HG02678 (cell line): ENCODE results near the gene NUTF2.
"Not testable (repeated sequence)": the region's sequence is repeated elsewhere in the genome, so short reads cannot be mapped to it uniquely, and the experiment has no call there.

ENCODE experiments used
- ATAC-seq: cut with Tn5 transposase; IDR thresholded peaks from one replicate; pipeline ENCODE4 v1.9.1; 2021; ENCODE audit warnings: mild to moderate bottlenecking, moderate library complexity; ENCODE audit not compliant: unreplicated experiment

The NUTF2 gene

DNA sequence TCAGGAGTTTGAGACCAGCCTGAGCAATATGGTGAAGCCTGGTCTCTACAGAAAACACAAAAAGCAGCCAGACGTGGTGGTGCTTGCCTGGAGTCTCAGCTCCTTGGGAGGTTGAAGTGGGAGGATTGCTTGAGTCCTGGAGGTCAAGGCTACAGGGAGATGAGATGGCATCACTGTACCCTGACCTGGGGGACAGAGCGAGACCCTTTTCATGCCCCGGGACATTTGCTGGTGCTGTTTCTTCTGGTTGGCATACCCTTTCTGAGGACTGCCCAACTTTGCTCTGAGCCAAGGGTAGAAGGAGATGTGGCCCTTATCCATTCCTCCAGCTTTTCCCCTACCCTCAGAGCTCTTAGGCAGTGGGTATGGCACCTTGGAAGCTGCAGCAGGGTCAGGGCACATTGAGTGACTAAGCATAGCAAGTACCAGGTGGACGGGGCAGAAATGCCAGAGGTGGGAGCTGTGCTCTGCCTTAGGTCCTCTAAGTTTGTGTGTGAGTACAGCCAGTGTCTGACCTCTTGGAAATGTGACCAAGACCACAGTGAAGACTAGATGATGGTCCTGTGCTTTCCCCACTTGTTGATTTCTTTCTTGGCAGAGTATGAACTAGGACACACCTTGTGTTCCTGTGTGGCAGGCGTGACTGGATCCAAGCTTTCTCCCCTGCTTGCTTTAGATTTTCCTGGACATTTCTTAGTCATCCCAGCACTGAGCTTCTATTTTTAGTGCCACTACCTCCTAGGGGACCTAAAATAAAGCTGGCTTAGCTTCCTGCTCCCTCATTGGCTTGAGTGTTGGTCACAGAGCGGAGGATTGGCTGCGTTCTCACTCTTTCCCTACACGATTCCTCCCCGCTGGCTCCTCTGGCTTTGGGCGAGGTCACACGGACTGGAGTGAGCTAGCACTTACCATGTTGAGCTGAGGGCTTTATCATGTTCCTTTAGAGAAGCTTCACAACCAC lies 16.2 kb downstream of the NUTF2 start:
- no peak for ATAC-seq

DNA sequence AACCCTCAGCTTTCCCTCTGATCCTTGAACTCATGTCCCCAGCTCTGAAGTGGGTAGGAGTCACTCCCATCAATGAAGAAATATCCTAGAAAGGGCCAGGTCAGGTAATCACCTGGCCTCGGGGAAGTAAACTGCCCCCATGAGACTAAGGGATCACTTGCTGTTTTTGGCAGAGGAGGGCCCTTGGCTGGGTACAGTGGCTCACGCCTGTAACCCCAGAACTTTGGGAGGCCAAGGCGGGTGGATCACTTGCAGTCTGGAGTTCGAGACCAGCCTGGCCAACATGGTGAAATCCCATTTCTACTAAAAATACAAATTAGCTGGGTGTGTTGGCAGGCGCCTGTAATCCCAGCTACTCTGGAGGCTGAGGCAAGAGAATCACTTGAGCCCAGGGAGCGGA lies 17.3 kb downstream of the NUTF2 start:
- not testable (repeated sequence) for ATAC-seq

DNA sequence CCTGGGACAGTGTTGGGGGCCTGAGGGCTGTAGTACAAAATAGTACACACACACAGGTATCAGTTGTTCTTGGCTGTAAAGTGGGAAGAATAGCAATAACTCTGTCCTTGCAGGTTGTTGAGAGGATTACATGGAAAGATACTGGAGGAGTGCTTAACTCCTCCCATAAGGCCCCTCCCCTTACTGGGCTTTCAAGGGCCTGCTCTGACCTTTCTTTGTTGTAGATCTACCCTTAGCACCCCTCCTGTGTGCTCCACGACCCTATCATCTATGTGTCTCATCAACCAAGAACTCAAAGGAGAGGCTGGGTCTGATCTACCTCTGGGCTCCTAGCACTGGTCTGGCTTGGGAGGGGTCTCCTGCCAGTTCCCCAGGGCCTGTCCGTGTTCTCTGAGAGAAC lies 17.9 kb downstream of the NUTF2 start:
- no peak for ATAC-seq

DNA sequence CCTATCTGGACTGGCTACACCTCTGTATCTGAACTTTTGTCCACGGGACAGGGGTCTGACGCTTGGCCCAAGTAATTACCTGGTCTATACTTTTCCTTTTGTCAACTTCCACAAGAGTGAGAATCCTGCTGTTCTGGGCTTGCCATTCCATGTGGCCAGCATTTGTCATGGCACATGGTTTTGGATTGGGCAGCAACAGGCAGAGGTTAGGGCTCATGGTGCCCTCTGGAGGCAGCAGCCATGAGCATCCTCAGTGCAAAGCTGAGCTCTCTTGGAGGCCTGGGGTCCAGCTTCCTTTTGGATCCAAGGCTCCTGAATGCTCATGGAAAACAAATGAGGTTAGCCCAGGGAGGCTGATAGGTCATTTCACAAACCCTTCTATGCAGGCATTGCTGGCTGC lies 18.6 kb downstream of the NUTF2 start:
- no peak for ATAC-seq

DNA sequence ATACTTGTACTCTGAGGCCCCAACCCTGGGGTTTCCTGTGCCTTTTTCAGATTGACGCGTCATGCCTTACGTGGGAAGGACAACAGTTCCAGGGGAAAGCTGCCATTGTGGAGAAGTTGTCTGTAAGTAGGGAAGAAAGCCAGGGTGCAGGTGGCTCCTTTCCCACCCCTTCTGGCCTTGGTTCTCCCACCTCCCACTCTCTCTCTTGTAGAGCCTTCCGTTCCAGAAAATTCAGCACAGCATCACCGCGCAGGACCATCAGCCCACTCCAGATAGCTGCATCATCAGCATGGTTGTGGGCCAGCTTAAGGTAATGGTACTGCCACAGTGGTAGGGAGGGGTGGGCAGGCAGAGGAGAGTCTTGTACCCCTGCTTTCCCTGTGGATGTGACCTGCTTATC lies 21.6 kb downstream of the NUTF2 start:
- ATAC-seq = no peak

DNA sequence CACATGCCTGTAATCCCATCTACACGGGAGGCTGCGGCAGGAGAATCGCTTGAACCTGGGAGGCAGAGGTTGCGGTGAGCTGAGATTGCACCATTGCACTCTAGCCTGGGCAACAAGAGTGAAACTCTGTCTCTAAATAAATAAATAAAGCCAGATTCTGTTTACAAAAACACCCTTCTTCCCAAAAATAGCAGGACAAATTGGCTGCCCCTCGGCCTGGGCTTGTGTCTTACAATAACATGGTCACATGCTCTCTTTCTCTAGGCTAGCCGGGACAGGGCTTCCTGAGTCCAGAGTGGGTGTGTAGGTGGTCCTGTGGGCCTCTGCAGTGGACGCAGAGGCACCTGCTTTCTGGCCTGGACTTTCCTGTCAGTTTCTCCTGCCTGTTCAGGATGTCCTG lies 22.9 kb downstream of the NUTF2 start:
- no peak for ATAC-seq

DNA sequence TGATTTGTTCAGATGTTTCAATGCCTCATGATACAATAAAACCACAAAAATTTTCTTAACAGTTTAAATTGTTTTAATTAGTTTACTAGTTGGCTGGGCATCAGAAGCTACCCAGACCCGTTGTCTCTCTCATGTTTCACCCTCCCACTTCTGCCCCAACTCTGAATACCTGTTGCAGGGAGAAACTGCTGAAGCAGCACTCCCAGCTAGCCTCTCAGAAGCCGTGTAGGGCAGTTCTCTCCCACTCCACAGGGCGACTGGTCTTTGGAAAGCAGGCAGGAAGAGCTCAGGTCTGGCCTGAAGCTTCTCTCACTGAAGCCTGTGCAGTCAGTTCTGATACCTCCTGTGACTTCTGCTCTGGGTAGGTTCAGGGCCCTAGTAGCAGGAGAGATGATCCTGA lies 24.5 kb downstream of the NUTF2 start:
- no peak for ATAC-seq

DNA sequence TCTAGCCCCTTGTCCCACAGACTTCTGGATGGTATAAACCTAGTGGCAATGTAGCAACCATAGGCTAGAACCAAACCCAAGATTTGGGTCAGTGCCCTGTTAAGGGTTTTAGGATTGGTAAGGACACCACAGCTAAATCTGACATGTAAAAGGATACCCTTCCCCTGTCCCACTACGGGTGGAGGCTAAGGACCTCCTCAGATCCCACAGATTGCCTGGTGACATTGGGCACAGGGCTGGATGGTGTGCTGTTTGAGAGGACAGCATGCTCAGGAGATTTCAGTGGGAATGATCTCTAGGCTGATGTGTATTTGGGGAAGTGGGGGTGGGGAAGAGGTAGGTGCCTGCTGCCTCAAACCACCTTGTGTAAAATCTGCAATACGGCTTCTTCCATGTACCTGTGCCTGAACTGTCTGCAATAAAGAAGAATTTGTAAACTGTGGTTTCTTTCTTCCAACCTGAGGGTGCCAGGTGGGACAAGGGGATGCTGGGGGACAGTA lies 25.4 kb downstream of the NUTF2 start:
- no peak for ATAC-seq

DNA sequence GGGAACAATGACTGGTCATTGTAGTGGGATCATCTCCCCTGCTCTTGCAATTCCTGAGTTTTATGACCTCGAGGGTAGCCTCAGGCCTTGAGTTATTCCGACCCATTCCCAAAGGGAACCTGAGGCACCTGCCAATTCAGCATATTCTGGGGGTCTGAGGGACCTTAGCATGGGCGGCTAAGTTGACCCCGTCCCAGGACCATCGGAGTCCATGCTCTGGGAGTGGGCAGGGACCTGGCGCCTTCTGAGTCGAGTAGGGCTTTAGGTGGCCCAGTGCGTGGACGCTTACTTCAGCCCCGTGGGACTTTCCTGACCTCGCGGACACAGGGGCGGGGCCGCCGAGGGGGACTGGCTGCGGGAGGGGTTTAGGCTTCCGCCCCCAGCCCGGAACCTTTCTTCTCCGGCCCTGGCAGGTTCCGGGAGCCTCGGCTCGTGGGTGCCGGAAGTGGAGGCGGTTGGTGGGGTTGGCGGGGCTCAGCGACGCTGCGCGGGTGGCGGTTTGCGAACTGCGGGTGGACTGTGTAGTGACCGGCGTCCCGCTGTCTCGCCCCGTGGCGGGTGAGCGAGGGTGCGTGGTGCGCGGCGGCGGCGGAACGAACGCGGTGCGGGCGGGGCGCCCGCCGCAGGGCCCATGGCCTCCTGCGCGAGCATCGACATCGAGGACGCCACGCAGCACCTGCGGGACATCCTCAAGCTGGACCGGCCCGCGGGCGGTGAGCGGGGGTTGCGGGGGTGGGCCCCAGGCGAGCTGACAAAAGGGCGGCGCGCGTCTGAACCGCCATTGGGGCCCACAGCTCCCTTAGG lies 26.1 kb downstream of the NUTF2 start, which contains the start of gene EDC4:
Gene EDC4 (plus strand): TSS at position 422 of the 804 bp plus-strand sequence. CDS start 210 bp downstream, at position 632.
- ATAC-seq = peak; percentile 74

DNA sequence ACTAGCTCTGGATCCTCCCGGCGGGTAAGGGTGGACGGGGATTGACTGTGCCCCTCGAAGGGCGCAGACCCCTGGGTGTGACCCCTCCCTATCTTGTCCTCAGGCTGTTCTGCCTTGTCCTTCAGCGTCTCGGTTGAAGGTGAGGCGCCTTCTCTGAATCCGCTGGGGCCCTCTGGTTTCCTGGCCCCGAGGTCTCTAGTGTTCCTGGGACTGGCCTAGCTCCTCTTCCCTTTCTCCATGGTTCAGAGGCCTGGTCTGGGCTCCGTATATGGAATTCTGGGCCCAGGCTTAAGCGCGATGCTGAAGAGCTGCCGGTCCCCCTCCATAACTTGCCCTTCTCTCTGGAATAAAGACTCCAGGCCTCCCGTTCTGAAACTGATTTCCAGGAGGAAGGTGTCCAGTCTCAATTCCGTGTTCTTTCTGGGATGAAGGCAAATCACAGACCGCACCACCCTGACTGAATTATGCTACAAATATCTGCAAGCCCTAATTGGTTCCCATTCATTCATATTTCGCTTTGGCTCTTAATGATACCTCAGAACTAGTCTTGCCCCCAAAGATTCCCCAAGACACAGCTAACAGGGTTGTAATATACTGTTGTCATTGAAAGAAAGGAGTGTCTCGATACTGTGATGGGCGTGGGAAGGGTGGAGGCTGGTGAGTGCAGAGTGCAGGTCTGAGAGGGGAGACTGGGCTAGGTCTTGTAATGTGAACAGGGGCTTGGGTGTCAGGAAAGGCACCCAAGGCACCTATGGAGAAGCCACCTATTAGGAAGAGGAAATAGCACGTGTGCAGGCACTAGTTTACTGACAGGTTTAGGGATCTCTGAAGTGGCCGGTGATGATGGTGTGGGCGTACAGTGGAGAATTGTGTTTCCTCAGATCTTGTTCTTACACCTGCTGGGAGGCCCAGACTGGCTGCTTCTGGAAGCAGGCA lies 27.0 kb downstream of the NUTF2 start:
- ATAC-seq = no peak

DNA sequence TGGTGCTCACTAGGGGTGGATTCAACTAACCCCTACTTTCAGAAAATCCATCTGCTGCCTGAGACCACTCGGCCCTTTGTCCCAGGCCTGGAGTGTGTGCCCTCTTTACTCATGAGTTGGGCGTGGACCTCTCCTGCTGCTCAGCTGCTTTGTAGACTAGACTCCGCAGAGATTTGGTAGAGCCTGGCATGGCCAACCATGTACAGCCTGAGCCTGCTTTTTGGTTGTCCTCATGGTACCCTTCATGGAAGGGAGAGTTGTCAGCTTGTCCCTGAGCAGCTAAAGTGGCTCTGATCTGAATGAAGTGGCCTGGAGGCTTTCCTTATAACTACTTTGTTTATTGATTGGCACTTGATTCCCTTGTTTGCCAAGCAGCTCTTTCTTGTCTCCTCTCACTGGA lies 27.6 kb downstream of the NUTF2 start:
- ATAC-seq = no peak

DNA sequence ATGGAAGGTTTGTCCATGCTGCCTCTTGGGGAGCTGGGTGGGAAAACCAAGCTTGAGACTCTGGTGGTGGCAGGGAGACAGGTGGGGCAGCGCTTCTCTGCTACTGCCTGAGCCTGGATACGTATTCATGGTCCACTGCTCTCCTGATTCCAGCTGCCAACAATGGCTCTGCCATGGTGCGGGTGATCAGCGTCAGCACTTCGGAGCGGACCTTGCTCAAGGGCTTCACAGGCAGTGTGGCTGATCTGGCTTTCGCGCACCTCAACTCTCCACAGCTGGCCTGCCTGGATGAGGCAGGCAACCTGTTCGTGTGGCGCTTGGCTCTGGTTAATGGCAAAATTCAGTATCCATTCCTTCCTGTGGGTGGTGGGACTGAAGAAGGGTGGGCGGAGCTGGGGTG lies 30.3 kb downstream of the NUTF2 start:
- ATAC-seq = no peak

DNA sequence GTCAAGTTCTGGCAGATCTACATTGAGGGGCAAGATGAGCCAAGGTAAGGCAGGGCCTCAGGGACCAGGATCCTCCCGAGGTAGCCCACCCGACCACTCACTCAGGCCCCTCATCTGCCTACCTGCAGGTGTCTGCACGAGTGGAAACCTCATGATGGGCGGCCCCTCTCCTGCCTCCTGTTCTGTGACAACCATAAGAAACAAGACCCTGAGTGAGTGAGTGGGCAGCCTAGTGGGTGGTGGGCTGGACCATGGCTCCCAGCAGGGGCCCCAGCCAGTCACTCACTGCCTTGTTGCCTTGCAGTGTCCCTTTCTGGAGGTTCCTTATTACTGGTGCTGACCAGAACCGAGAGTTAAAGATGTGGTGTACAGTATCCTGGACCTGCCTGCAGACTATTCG lies 31.5 kb downstream of the NUTF2 start:
- ATAC-seq = no peak

DNA sequence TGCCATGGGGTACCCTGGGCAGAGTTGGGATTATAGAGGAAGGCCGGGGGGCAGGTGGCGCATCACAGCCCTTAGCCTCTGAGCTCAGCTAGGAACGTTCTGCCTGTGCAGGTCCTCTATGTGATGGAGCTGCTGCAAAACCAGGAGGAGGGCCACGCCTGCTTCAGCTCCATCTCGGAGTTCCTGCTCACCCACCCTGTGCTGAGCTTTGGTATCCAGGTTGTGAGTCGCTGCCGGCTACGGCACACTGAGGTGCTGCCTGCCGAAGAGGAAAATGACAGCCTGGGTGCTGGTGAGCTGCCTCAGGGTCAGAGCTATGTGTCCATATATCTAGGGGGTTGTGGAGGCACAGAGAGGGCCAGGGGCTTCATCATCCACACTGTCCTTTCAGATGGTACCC lies 32.1 kb downstream of the NUTF2 start:
- no peak for ATAC-seq

DNA sequence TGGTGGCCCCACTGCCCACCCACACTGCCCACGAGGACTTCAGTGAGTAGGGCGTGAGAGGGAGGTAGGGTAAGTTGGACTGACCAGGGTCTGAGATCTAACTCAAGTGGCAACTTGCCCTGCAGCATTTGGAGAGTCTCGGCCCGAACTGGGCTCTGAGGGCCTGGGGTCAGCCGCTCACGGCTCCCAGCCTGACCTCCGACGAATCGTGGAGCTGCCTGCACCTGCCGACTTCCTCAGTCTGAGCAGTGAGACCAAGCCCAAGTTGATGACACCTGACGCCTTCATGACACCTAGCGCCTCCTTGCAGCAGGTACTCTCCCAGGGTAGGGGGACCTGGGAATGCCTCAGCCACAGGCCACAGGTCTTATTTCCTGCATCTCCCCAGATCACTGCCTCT lies 32.7 kb downstream of the NUTF2 start:
- ATAC-seq = no peak

DNA sequence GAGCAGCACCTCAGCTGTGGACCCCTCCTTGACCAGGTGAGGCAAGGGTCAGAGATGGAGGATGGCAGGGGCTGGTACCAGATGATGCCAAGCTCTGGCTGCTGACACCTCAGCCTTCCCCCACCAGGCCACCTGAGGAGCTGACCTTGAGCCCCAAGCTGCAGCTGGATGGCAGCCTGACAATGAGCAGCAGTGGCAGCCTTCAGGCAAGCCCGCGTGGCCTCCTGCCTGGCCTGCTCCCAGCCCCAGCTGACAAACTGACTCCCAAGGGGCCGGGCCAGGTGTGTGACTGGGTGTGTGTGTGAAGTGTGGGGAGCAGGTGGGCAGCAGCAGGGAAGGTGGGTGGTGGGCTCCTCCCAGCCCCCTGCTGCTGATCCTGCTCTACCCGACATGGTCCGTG lies 33.2 kb downstream of the NUTF2 start:
- no peak for ATAC-seq

DNA sequence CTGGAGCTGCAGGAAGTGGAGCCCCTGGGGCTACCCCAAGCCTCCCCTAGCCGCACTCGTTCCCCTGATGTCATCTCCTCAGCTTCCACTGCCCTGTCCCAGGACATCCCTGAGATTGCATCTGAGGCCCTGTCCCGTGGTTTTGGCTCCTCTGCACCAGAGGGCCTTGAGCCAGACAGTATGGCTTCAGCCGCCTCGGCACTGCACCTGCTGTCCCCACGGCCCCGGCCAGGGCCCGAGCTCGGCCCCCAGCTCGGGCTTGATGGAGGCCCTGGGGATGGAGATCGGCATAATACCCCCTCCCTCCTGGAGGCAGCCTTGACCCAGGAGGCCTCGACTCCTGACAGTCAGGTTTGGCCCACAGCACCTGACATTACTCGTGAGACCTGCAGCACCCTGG lies 33.9 kb downstream of the NUTF2 start:
- no peak for ATAC-seq

DNA sequence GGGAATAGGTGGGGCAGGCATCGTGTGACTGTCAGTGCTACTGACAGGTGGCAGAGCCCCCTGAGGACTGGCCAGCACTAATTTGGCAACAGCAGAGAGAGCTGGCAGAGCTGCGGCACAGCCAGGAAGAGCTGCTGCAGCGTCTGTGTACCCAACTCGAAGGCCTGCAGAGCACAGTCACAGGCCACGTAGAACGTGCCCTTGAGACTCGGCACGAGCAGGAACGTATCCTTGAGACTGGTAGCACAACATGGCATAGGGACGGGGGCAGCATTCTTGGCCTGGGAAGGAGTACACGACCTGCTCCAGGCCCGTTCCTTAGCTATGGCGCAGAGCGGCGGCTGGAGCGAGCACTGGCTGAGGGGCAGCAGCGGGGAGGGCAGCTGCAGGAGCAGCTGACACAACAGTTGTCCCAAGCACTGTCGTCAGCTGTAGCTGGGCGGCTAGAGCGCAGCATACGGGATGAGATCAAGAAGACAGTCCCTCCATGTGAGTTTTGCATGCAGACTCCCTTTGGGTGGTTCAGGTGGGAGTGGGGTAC lies 35.0 kb downstream of the NUTF2 start:
- ATAC-seq = no peak

DNA sequence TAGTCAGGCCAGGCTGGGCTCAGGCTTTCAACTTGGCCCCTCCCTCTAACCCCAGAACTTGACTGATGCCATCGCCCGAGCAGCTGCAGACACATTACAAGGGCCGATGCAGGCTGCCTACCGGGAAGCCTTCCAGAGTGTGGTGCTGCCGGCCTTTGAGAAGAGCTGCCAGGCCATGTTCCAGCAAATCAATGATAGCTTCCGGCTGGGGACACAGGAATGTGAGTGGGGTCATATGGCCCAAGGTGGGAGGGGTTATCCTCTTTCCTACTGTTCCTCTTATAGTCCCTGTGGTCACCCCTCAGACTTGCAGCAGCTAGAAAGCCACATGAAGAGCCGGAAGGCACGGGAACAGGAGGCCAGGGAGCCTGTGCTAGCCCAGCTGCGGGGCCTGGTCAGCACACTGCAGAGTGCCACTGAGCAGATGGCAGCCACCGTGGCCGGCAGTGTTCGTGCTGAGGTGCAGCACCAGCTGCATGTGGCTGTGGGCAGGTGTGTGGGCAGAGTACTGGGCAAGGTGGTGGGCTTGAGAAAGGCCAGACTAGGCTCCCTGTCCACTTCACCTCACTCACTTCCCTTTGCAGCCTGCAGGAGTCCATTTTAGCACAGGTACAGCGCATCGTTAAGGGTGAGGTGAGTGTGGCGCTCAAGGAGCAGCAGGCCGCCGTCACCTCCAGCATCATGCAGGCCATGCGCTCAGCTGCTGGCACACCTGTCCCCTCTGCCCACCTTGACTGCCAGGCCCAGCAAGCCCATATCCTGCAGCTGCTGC lies 35.8 kb downstream of the NUTF2 start:
- ATAC-seq = no peak
